ENCODE data around the gene GSK3A. TPM values are rescaled to one million over a fixed set of nuclear protein-coding genes. Genes with fewer than 3 reads are reported as not detected.

The GSK3A gene
- total RNA-seq, 5 donors from 2014 or later (not counting 1 experiment from before 2014, with no cell fraction given), result 21.4 to 45.8 (median 38.1) TPM

DNA sequence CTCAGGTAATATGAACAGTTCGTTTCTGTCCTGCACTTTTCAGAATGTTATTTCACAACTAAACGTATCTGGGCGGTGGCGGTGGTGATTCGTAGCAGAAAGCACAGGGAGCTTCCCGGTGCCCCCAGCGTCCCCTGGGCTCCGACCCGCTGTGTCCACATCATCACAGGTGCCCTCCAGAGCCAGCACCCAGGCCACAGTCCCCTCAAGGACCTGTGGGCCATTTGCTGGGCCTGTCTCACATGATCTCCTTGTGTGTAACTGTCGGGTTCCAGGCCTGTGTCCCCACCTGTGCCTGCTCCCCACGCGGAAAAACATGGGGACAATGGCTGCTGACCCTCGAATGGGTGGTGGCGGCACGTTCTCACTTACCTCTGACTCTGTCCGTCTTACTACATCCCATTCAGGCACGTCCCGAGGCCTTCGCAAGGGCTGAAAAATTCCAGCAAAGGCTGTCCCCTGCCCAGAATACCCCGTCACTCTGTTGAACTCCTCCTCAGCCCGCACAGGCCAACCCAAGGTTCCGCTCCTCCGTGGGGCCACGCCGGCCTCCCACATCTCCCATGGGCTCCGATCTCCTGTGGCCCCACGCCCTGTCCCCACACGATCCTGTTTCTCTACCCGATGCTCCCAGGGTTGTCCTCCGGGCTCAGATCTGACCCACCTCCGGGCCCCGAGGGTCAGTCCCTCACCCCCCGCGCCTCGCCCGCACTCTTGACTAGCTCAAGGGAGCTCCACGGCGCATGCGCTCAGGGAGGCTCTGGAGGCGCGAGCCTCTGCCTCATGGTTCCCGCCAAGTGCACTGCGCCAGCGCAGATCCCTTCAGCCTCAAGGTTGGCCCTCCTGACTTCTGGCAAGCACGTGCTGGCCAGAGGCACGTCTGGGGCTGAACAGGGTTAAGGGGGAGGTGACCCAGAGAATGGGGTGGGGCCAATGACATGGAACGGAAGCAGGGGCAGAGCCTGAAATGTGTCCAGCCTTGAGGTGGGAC, 46.1 kb downstream of the GSK3A start:
- ChIA-PET POLR2A (no interaction called here), CTCF (no interaction called here)
- peaks cover 49 to 72% of the 10 kb centered on the region in 2 experiments for H3K4me1 ChIP-seq (ENCODE audit: control insufficient read depth in 1 of 2, extremely low read depth in 1 of 2, insufficient read depth in 2 of 2, low read length in 2 of 2)
- H3K9me3 ChIP-seq, result no peaks in the 10 kb centered on the region
- Mint-ChIP-seq H3K27me3 (no peaks in the 10 kb centered on the region), H3K4me3 (peak overlapping the region in 1 of 3 donors; percentile 30), H3K4me1 (peaks cover 74 to 79% (median 78%) of the 10 kb centered on the region in 3 donors), H3K9me3 (peaks cover 0 to 4% (median 0%) of the 10 kb centered on the region in 3 donors), H3K27ac (peak overlapping the region in 1 of 2 donors; percentile 52), H3K36me3 (peaks cover 30% of the 10 kb centered on the region)
- DNase-seq (no peak), ATAC-seq (replicated peaks in 1 of 4) (no peak)
- peak overlapping the region; percentile 8 for H3K27ac ChIP-seq (ENCODE audit: low read length)
- no peaks in the 10 kb centered on the region for H3K27me3 ChIP-seq (replicated peaks in 1 of 2; ENCODE audit: control insufficient read depth in 2 of 2, extremely low read depth in 1 of 2, insufficient read depth in 2 of 2, low read length in 1 of 2)
- H3K36me3 ChIP-seq (ENCODE audit: control insufficient read depth in 2 of 2, extremely low read depth in 1 of 2, insufficient read depth in 1 of 2, low read length in 1 of 2), result peaks cover 0 to 28% of the 10 kb centered on the region in 2 donors
- no peak overlapping the region for H3K4me3 ChIP-seq (ENCODE audit: control insufficient read depth in 1 of 2, extremely low read depth in 1 of 2, low read length in 1 of 2)
- 95% methylated on average over 42 of the region's 47 CpGs for WGBS (ENCODE audit: insufficient coverage)

DNA sequence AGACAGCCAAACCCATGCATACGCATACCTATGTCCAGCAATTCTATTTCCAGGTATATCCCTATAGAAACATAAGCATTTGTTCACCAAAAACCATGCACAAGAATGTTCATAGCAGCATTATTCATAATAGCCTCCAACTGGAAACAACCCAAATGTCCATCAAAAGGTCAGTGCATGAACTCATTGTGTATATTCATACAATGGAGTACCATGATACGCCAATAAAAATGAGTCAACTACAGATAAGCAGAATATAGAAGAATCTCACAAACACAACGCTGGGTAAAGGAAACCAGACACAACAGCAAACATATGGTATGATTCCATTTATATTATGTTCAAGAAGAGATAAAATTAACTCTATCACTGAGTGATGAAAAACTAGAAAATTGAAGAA, 48.7 kb downstream of the GSK3A start:
- ATAC-seq (replicated peaks in 1 of 4) (no peak), DNase-seq (no peak)
- peaks cover 25 to 56% of the 10 kb centered on the region in 2 experiments for H3K4me1 ChIP-seq (ENCODE audit: control insufficient read depth in 1 of 2, extremely low read depth in 1 of 2, insufficient read depth in 2 of 2, low read length in 2 of 2)
- H3K27ac ChIP-seq (ENCODE audit: low read length), result no peak overlapping the region
- CTCF ChIA-PET, result interaction anchor here (0.6 to 0.8 kb wide), 2 partner anchors 21 to 137 kb away, joined by 4 read pairs; no protein-coding TSS in a partner anchor
- H3K27me3 ChIP-seq (replicated peaks in 1 of 2; ENCODE audit: control insufficient read depth in 2 of 2, extremely low read depth in 1 of 2, insufficient read depth in 2 of 2, low read length in 1 of 2), result no peaks in the 10 kb centered on the region
- POLR2A ChIA-PET, result no interaction called here
- peaks cover 0 to 4% (median 0%) of the 10 kb centered on the region in 3 donors for H3K9me3 Mint-ChIP-seq
- peak overlapping the region in 1 of 3 donors; percentile 61 for H3K4me3 Mint-ChIP-seq
- peaks cover 0 to 18% of the 10 kb centered on the region in 2 donors for H3K36me3 ChIP-seq (ENCODE audit: control insufficient read depth in 2 of 2, extremely low read depth in 1 of 2, insufficient read depth in 1 of 2, low read length in 1 of 2)
- H3K9me3 ChIP-seq, result no peaks in the 10 kb centered on the region
- no peak overlapping the region for H3K4me3 ChIP-seq (ENCODE audit: control insufficient read depth in 1 of 2, extremely low read depth in 1 of 2, low read length in 1 of 2)
- WGBS (ENCODE audit: insufficient coverage), result 100% methylated on average over 1 of the region's 3 CpGs
- H3K27ac Mint-ChIP-seq, result peak overlapping the region in 1 of 2 donors; percentile 34
- peaks cover 27% of the 10 kb centered on the region for H3K36me3 Mint-ChIP-seq
- no peaks in the 10 kb centered on the region for H3K27me3 Mint-ChIP-seq
- H3K4me1 Mint-ChIP-seq, result peaks cover 57 to 78% (median 70%) of the 10 kb centered on the region in 3 donors

DNA sequence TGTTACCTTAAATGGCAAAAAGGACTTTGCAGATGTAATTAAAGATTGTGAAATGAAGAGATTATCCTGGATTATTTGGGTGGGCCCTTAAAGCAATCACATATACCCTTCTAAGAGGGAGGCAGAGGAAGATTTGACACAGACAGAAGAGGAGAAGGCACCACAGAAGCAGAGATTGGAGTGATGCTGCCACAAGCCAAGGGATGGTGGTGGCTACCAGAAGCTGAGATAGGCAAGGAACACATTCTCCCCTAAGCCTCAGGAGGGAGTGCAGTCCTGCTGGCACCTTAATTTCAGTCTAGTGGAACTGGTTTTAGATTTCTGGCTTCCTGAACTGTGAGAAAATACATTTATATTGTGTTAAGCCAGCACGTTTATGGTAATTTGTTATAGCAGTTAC, 49.1 kb downstream of the GSK3A start:
- H3K27me3 ChIP-seq (replicated peaks in 1 of 2; ENCODE audit: control insufficient read depth in 2 of 2, extremely low read depth in 1 of 2, insufficient read depth in 2 of 2, low read length in 1 of 2), result no peaks in the 10 kb centered on the region
- peaks cover 54 to 77% (median 68%) of the 10 kb centered on the region in 3 donors for H3K4me1 Mint-ChIP-seq
- ChIA-PET CTCF (interaction anchor here in 1 of 2 donors (0.6 kb wide), 1 partner anchor 21 kb away, joined by 4 read pairs; no protein-coding TSS in a partner anchor), POLR2A (no interaction called here)
- DNase-seq (no peak), ATAC-seq (replicated peaks in 1 of 4) (no peak)
- H3K4me1 ChIP-seq (ENCODE audit: control insufficient read depth in 1 of 2, extremely low read depth in 1 of 2, insufficient read depth in 2 of 2, low read length in 2 of 2), result peaks cover 21 to 53% of the 10 kb centered on the region in 2 experiments
- H3K27me3 Mint-ChIP-seq, result no peaks in the 10 kb centered on the region
- no peak overlapping the region for H3K4me3 ChIP-seq (ENCODE audit: control insufficient read depth in 1 of 2, extremely low read depth in 1 of 2, low read length in 1 of 2)
- peaks cover 0 to 4% (median 0%) of the 10 kb centered on the region in 3 donors for H3K9me3 Mint-ChIP-seq
- WGBS (ENCODE audit: insufficient coverage), result no CpG with 5 or more reads among the region's 1 CpG
- H3K27ac Mint-ChIP-seq, result no peak overlapping the region
- H3K36me3 Mint-ChIP-seq, result peaks cover 24% of the 10 kb centered on the region
- no peaks in the 10 kb centered on the region for H3K9me3 ChIP-seq
- no peak overlapping the region for H3K27ac ChIP-seq (ENCODE audit: low read length)
- peaks cover 0 to 14% of the 10 kb centered on the region in 2 donors for H3K36me3 ChIP-seq (ENCODE audit: control insufficient read depth in 2 of 2, extremely low read depth in 1 of 2, insufficient read depth in 1 of 2, low read length in 1 of 2)
- H3K4me3 Mint-ChIP-seq, result no peak overlapping the region

DNA sequence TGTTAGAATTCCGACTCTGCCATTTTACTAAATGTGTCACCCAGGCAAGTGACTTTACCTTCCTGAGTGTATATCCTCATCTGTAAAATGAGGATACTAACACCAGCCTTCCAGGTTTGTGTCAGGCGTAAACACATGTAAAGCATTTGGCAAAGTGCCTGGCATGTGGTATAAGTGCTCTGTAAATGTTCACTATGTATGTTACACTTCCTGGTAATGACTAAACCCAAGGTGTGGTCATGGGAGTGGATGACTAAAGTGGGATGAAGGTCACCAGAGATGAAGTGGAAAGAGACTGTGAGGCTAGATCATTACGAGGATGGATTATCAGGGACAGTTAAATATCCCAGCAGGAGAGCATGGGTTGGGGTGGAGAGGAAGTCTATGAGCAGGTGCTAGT, 50.5 kb downstream of the GSK3A start:
- ATAC-seq (replicated peaks in 1 of 4), result peak in 3 of 4 experiments; percentile 50 to 67 (median 56)
- no peak for DNase-seq
- Mint-ChIP-seq H3K9me3 (peaks cover 0 to 4% (median 0%) of the 10 kb centered on the region in 3 donors), H3K27ac (peak overlapping the region in 1 of 2 donors; percentile 74), H3K4me1 (peaks cover 47 to 68% (median 59%) of the 10 kb centered on the region in 3 donors), H3K4me3 (no peak overlapping the region), H3K27me3 (no peaks in the 10 kb centered on the region), H3K36me3 (peaks cover 18% of the 10 kb centered on the region)
- no peaks in the 10 kb centered on the region for H3K9me3 ChIP-seq
- peaks cover 0 to 9% of the 10 kb centered on the region in 2 donors for H3K36me3 ChIP-seq (ENCODE audit: control insufficient read depth in 2 of 2, extremely low read depth in 1 of 2, insufficient read depth in 1 of 2, low read length in 1 of 2)
- CTCF ChIA-PET, result no interaction called here
- peaks cover 9 to 39% of the 10 kb centered on the region in 2 experiments for H3K4me1 ChIP-seq (ENCODE audit: control insufficient read depth in 1 of 2, extremely low read depth in 1 of 2, insufficient read depth in 2 of 2, low read length in 2 of 2)
- no peak overlapping the region for H3K4me3 ChIP-seq (ENCODE audit: control insufficient read depth in 1 of 2, extremely low read depth in 1 of 2, low read length in 1 of 2)
- H3K27me3 ChIP-seq (replicated peaks in 1 of 2; ENCODE audit: control insufficient read depth in 2 of 2, extremely low read depth in 1 of 2, insufficient read depth in 2 of 2, low read length in 1 of 2), result no peaks in the 10 kb centered on the region
- WGBS (ENCODE audit: insufficient coverage), result 85% methylated on average over 1 of the region's 3 CpGs
- H3K27ac ChIP-seq (ENCODE audit: low read length), result no peak overlapping the region
- POLR2A ChIA-PET, result no interaction called here

DNA sequence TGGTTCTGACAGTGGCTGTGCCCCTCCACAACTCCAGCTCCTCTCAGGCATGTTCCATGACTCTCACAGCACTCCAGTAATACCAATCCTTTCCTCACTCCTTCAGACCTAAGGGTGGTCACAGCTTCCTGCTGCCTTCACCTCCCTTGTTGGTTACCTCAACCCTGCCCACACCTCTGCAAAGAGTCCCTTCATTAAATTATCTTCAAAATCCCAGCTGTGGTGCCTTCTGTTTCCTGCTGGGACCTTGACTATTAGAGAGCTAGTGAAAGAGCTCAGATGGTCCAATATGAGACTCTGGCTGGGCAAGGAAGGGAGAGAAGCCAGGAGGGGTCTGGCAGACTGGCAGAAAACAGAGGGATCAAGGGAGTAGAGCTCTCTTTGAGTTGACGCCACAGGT, 51.1 kb downstream of the GSK3A start:
- H3K4me1 Mint-ChIP-seq, result peaks cover 46 to 66% (median 58%) of the 10 kb centered on the region in 3 donors
- CTCF ChIA-PET, result no interaction called here
- H3K4me1 ChIP-seq (ENCODE audit: control insufficient read depth in 1 of 2, extremely low read depth in 1 of 2, insufficient read depth in 2 of 2, low read length in 2 of 2), result peaks cover 9 to 35% of the 10 kb centered on the region in 2 experiments
- peaks cover 0 to 5% of the 10 kb centered on the region in 2 donors for H3K36me3 ChIP-seq (ENCODE audit: control insufficient read depth in 2 of 2, extremely low read depth in 1 of 2, insufficient read depth in 1 of 2, low read length in 1 of 2)
- no peak for ATAC-seq (replicated peaks in 1 of 4)
- no peaks in the 10 kb centered on the region for H3K27me3 Mint-ChIP-seq
- no peak overlapping the region for H3K4me3 ChIP-seq (ENCODE audit: control insufficient read depth in 1 of 2, extremely low read depth in 1 of 2, low read length in 1 of 2)
- no peaks in the 10 kb centered on the region for H3K9me3 ChIP-seq
- no peak for DNase-seq
- H3K4me3 Mint-ChIP-seq, result no peak overlapping the region
- H3K9me3 Mint-ChIP-seq, result peaks cover 0 to 4% (median 0%) of the 10 kb centered on the region in 3 donors
- peak overlapping the region; percentile 61 to 74 for H3K27ac Mint-ChIP-seq
- POLR2A ChIA-PET, result no interaction called here
- H3K36me3 Mint-ChIP-seq, result peaks cover 13% of the 10 kb centered on the region
- H3K27me3 ChIP-seq (replicated peaks in 1 of 2; ENCODE audit: control insufficient read depth in 2 of 2, extremely low read depth in 1 of 2, insufficient read depth in 2 of 2, low read length in 1 of 2), result no peaks in the 10 kb centered on the region
- no peak overlapping the region for H3K27ac ChIP-seq (ENCODE audit: low read length)
- 91% methylated on average over 1 of the region's 1 CpG for WGBS (ENCODE audit: insufficient coverage)

DNA sequence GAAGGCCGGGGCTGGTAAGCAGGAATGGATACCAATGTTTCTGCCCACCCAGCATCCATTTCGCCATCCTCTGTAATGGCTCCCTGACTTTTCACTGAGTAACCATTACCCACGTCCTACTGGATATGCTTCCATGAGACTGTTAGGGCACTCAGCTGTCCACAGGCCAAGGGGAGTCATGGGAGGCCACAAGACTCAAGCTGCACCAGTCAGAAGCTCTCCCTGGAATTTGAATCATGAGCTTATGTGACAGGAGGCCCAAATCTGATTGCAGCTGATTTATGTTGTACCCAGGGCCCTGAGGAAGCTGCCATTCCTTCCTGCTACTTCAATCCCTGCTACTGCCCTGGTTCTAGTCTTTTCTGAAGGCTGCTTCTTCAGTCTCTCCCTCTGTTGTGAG, 53.3 kb downstream of the GSK3A start:
- no peak overlapping the region for H3K4me3 ChIP-seq (ENCODE audit: control insufficient read depth in 1 of 2, extremely low read depth in 1 of 2, low read length in 1 of 2)
- ChIA-PET CTCF (interaction anchor here in 1 of 2 donors (0.6 to 1.2 kb wide), 2 partner anchors 51 to 129 kb away, joined by 3 read pairs; no protein-coding TSS in a partner anchor), POLR2A (interaction anchor here (0.5 to 0.7 kb wide), 3 partner anchors 13 to 847 kb away, joined by 3 to 12 read pairs (median 9); no protein-coding TSS in a partner anchor)
- H3K9me3 Mint-ChIP-seq, result peaks cover 0 to 4% (median 0%) of the 10 kb centered on the region in 3 donors
- DNase-seq (no peak), ATAC-seq (replicated peaks in 1 of 4) (no peak)
- peaks cover 18 to 43% of the 10 kb centered on the region in 2 experiments for H3K4me1 ChIP-seq (ENCODE audit: control insufficient read depth in 1 of 2, extremely low read depth in 1 of 2, insufficient read depth in 2 of 2, low read length in 2 of 2)
- no peaks in the 10 kb centered on the region for H3K27me3 Mint-ChIP-seq
- no peak overlapping the region for H3K4me3 Mint-ChIP-seq
- no peak overlapping the region for H3K27ac ChIP-seq (ENCODE audit: low read length)
- H3K36me3 Mint-ChIP-seq, result peaks cover 8% of the 10 kb centered on the region
- WGBS (ENCODE audit: insufficient coverage), result 95% methylated on average over 2 of the region's 3 CpGs
- no peaks in the 10 kb centered on the region for H3K36me3 ChIP-seq (ENCODE audit: control insufficient read depth in 2 of 2, extremely low read depth in 1 of 2, insufficient read depth in 1 of 2, low read length in 1 of 2)
- H3K4me1 Mint-ChIP-seq, result peaks cover 57 to 79% (median 68%) of the 10 kb centered on the region in 3 donors
- no peaks in the 10 kb centered on the region for H3K9me3 ChIP-seq
- peak overlapping the region in 1 of 2 donors; percentile 24 for H3K27ac Mint-ChIP-seq
- H3K27me3 ChIP-seq (replicated peaks in 1 of 2; ENCODE audit: control insufficient read depth in 2 of 2, extremely low read depth in 1 of 2, insufficient read depth in 2 of 2, low read length in 1 of 2), result no peaks in the 10 kb centered on the region
